HG02884 (cell line): ENCODE results near the gene LRRC8C.

Experiments used
- ATAC-seq: cut with Tn5 transposase; IDR thresholded peaks from one replicate; pipeline ENCODE4 v1.9.1; 2021; ENCODE audit warnings: mild to moderate bottlenecking, moderate library complexity; ENCODE audit not compliant: unreplicated experiment

LRRC8C gene

DNA sequence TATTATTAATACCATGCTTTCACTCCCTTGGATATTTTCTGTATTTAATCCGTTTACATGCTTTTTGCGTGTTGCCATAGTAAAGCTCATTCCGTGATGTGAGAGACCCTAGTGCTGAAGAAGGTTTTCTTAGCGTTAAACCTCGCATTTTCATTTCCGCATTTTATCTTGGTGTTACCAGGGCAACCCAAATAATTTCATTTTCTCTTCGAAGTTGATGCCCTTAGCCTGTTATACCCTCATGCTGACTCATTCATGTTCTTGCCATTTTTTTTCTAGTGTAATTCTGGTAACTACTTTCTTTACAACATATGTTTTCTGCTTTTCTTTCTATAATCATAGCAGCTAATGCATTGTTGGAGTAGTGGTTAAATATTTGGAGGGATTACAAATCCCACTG is 37.2 kb downstream of the LRRC8C start:
- peak; percentile 98 for ATAC-seq

DNA sequence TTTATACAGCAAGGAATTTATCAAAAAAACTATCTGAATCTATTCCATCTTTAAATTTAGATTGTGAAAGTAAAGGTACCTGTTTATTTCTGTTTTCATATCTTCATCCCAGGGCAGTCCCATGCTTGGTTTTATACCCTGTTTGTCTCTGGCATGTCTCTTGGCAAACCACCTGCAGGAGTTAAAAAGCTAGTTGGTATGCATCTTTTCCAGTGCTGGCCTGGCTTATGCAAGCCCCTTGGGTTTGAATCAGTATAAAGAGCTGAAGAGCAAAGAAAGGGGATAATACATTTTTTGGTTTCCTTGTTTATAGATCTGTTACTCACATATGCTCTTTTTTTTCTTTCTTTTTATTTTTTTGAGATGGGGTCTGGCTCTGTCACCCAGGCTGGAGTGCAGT is 37.8 kb downstream of the LRRC8C start:
- no peak for ATAC-seq

DNA sequence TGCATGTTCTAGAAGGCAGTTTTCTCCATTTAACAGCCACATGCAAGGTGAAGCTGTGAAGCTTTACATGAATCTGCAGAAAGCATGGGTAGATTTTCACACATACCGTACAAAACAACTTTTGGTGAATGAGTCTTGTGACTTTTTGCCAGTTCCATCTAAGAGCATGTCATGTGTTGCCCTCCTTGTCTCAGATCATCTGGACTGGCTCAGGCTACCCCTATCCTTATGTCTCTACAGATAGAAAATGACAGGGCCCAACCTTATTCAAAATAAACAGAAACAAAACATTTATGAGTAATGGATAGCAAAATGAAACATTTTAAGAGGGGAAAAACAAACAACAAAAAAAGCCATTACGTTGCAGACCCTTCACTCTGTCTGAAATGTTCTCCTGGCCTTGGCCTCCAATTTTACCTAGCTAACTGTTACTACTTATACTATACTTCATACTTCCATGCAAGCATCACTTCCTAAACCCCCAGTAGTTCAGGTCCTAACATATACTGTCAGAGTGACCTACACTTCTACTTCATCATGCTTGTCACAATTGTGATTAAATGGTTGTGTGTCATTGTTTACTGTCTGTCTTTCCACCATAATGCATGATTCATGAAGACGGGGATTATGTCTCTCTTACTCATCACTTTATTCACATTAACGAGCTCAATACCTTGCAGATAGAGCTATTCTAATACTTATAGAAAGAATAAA is 39.0 kb downstream of the LRRC8C start:
- no peak for ATAC-seq

DNA sequence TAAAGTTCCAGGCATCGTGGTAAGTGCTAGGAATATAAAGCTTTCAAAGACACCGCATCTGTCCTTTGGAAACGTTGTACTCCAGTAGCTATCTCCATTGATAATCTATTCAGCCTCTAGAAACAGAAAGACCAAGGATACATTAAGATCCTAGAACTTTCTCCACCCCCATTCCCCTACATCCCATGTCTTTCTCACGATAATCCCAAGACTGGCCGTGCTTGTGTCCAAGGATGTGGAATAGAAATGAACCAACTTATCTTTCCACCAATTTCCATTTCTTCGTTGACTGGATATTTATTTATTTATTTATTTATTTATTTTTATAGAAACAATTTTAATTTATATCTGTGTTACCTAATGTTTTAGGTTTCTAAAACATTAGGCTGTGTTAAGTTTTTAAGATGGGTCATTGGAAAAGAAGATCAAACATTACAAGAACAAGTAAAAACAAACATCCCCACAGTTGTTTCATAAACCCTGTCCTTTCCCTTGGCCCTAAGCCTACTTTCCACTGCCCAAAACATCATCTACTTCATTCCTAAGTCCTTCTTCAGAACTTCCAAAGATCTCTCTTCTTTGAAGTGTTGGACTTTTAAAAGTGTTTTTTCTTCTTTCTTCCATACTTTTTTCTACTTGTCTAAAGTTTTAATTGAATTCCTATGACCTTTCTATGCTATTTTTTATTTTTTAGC is 39.7 kb downstream of the LRRC8C start:
- no peak for ATAC-seq

DNA sequence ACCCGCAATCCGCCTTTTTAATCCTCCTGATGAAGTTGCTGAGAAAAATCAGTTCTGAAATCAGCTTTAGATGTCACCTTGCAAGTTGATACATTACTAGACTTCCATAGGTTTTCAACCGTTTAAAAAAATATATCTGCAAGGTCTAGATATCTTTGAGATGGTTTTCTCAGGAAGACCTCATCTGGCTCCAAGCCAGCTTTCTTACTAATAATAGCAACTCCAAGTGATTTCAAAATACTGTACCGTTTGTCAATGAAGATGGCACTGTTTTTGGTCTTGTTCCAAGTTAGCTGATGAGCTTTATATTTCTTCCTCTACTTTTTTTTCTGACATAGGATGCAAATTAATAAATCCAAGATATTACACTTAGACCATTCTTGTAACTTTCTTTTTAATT is 40.3 kb downstream of the LRRC8C start:
- ATAC-seq = no peak

DNA sequence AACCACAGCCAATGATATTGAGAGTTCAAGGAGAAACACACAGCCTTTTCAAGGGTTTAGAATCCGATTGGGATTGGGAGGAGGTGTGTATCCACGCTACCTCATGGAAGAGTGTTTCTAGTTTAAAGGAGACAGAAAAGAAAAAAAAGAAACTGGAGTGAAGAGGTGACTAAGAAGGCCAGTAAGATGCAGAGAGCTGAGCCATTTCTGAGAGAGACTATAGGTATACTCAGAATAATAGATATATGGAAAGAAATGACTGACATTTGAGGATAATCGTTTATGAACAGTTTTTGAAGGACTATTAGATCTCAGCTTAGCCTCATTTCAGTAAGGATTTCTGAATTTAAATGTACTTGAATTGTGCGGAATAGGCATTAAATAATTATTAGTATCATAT is 42.8 kb downstream of the LRRC8C start:
- ATAC-seq = no peak

DNA sequence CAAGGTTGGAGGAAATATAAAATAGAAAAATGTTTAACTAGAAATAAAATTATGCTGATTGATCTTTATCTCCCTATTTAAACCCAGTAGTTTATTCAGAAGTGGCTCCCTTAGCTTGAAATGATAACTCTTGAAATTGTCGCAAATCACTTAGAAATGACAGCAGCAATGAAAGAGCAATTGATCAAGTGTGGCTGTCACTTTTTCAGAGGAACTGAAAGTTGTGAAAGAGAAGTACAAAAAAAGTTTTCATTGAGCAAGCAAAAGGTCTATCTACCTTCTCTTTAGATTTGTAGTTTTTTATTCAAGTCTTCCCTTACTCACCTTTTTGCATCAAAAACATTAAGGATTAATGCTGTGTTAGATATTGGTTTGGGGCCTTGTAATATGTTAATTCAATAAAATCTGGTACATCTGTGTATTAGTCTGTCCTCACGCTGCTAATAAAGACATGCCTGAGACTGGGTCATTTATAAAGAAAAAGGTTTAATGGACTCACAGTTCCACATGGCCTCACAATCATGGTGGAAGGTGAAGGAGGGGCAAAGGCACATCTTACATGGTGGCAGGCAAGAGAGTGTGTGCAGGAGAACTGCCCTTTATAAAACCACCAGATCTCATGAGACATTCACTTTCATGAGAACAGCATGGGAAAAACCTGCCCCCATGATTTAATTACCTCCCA is 48.3 kb downstream of the LRRC8C start:
- no peak for ATAC-seq

DNA sequence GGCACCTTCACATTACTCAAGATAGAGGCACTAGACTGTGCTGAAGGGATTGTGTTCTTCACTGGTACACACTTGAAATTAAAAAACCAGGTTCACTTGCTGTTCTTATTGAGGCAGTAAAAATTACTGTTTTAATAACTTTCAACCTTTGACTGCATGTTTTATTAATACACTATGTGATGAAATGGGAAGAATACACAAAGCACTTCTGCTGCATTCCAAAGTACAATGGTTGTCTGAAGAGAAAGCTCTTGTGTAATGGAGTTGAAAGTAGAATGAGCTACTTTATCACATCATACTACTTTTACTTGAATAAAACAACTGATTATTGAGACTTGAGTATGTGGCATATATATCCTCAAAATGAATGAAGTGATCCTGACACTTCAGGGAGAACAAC is 49.7 kb downstream of the LRRC8C start:
- no peak for ATAC-seq

DNA sequence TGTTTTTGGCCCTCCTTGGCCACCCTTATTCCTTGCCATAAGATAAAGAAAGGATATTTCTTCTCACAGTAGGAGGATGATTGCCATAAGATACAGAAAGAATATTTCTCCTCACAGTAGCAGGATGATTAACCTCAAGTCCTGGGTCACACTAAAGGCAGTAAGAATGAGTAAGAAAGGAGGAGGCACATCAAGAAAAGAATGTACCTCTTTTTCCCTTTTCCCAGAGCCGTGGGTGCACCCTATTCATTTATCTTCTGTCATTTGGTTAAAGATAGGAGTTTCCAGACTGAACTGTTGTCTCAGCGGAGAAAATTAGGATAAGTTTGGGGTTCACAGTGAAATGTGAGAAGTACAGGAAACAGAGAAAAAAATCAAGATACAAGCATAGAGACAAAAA is 52.5 kb downstream of the LRRC8C start:
- no peak for ATAC-seq

DNA sequence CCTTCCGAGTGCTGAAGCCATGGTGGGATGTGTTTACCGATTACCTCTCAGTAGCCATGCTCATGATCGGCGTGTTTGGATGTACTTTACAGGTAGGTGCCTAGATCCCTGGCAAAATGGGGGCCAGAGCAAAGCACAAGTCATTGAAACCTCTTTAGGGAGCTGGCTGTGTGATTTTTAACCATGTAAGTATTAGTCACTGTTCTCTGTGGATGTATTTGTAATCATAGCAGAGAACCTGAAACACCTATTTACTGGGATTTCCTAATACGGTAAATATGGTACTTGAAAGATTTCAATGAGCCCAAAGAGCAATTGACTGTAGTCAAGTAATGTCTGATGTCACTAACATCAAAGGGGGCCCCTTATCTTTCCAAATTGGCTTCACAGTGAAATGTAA is 53.6 kb downstream of the LRRC8C start:
- ATAC-seq = no peak

DNA sequence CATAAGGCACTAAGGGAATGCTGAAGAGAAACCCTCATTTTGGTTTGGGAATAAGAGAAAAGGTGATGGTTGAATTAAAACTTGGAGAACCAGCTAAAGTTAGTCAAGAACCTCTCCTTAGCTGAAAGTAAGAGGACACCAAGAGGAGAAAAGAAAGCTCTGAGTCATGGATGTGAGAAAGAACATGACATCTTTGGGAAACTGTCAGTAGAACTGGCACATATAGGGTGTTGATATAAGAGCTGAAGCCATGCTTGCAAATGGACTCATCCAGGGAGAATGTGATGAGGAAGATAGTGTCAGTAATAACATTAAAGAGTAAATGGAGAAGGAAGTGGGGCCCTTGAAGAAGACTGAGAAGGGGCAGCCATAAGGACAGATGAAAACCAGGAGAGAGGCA is 54.3 kb downstream of the LRRC8C start:
- no peak for ATAC-seq

DNA sequence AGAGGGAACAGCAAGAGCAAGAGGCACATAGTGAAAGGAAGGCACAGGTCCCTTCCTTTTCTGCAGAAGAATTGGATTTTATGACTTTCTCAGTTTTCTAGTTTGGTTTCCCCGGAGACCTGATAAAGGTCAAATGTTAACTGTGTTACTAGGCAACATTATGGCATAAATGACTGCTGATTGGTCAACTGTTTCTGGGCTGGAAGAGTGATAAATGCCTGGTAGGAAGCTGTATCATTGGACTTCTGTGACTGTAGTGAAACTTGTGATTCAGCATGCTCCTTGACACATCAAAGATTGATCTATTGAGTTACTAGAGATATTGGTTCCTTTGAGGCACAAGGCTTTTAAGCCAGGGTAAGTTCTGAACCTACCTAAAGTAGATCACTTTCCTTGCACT is 55.7 kb downstream of the LRRC8C start:
- ATAC-seq = no peak

DNA sequence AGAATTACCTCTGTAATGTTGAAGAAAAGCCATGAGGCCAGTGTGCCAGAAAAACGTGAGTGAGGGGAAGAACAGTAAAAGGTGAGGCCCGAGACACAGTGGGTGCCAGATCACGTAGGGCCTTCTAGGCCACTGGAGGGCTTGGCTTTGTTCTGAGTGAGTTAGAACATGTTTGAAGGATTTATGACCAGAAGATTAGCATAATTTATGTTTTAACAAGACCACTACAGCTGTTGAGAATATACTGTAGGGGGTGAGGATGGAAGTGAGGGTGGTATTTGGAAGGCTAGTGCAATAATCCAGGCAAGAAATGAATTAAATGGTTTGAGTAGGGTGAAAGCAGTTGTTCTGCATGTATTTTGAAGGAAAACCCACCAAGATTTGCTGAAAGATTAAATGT is 56.3 kb downstream of the LRRC8C start:
- ATAC-seq = no peak

DNA sequence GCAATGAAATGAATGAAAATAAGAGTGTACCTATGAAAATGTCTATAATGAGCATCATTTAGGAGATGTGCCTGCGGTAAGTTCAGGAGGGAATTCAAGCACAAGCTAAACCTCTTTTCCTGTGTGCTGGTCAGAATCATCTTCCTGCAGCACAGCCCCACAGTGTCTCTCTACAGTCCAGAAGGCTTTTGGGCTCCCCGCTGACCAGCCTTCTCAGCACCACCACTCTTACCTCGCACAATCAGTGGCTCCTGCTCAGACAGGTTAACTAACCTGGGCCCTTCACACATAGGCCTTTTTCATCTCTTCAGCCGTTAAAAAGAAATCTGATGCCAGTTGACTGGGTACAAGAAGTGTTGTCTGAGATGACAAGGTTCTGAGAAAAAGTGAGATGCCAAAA is 57.7 kb downstream of the LRRC8C start:
- ATAC-seq = no peak

DNA sequence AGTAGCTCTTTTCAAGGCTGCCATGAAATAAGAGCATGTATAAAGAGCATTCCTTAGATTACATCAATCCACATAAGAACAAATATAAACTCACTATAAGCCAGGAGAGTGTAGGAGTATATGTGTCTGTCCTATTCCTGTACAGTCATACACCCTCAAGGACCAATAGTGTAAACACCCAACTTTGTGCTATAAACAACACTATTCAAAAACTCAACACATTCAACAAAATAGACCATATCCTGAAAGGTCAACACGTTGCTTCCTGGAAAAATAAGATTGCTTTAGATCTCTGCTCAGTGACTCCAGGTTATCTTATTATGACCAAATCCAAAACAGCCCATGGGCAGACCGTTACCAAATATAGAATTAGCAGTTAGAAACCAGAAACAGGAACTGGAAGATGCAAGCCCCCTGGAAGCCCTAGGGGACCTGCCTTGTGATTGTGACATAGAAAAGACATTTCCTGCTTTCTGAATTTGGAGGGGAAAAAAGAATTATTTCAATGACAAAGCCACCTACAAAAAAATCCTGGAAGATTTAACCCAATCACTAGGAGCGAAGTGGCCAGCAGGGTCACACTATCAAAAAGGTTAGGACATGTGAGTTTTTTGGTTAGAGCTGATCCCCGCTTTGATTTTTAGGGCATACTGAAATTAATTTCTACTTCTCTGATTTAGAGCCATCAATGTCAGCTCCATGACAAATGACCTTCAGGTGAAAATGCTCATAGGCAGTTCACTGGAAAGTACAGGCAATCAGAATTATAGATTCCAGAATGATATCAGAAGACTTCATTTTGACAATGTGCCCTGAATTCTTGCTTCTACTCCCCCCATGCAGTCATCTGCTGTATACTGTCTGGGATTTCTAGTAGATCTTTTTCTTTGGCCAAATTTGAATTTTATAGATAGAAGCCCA is 59.9 kb downstream of the LRRC8C start:
- peak; percentile 53 for ATAC-seq

DNA sequence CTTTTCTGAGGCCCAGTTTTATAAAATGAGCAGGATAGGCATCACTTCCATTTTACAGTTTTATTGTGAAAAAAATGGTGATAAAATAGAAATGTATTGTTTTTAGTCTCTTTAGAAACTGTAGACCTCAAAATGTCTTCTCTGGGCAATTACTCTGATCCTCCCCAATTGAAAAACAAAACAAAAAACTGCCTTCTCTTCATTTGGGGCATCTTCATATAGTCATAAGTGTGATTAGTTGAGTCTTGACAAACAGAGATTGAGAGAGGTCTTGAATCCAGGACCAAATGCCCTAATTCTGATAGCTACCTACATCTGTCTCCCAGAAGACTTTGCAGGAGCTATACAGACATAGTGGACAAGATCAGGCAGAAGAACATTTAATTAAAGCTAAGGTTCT is 62.9 kb downstream of the LRRC8C start:
- no peak for ATAC-seq

DNA sequence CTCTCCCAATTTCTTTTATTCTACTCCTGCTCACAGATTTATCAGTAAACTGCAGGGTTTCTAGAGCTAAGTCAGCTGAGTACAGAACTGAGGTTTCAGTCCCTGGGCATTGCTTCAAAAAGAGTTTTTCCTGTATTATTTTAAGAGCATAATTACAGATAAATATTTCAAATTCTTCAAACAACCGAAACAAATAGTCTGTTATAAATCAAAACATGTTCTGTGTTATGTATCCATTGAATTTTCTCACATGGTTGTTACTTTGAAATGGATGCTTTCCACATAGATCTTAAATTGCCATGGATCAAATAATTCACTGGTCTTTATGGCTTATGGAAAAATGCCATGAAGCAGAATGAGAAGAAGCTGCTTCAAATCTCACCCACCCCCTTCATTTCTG is 64.5 kb downstream of the LRRC8C start:
- no peak for ATAC-seq

DNA sequence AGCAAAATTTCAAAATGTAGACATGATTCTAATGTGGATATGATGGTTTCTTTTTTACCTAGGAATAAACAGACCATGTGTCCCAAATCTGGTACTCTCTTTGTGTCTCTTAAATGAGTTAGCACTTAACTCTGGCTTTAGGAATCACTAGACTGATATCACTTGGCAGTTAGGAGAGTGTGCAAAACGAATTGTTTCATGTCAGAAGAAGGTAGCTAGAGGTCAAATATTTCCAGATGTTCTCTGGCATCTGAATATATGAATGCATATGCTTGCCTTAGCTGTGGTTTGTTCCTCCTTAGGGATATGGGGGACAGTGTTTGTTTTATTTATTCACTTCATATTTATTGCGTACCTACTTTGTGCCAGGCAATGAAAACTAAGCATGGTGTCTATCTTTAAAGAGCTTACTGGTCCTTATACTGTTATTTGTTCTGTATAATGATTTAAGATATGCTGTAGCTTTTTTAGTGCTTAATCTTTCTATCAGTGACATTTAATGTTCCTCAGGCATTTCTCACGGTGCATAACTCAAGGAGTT is 65.2 kb downstream of the LRRC8C start:
- no peak for ATAC-seq

DNA sequence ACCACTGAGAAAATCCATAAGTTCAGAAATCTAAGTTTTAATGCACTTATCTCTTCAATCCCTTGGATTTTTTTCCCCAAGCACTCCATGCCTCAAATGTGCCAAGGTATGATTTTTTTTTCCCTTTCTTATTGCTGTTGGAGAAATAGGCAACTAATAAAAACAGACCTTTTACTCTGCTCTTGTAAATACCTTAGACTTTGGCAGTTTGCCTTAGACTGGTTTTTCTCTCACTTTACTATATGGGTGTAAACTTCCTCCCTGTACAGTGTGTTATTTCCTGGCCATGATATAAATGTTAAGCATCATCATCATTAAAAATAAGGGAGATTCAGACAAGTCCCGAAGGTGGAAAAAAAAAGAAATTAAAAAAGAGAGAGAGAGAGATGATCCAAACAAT is 65.7 kb downstream of the LRRC8C start:
- ATAC-seq = no peak

DNA sequence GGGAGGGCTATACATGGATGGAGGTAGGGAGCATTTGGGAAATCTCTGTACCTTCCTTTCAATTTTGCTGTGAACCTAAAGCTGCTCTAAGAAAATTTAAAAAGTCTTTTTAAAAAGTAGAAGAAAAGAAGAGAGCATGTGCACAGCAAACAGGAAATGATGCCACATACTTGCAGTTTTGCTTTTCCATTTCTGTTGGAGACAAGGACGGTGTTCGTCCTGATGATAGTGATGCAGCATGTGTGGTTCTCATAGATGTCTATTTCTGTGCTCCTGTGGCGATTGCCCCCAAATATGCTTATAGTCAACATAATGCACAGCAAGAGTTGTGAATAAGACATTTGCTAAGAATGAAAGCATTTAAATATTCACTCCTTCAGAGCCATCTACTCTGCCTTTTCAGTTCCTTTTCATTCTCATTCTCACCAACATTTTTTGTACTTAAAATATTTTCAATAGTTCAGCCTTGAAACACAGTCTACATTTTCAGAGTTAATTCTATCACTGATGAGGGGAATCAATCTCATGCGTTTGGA is 66.6 kb downstream of the LRRC8C start:
- no peak for ATAC-seq
